Spleen (tissue), 7 donors: ENCODE results near the gene FAM83C.

Experiments
- POLR2AphosphoS5 ChIP-seq, 3 donors: sonication (generic); formaldehyde crosslinking; IDR thresholded peaks; one replicate each; pipeline ENCODE4 v1.5.1; 2017; ENCODE audit warnings: antibody characterized with exemption in 3 of 3
- TF ChIP-seq, protein P1 (sequence below), 11 experiments: fragments of 200-600 bp in 7 of 11; fragments of 450-650 bp in 4 of 11; sonication (generic) in 4 of 11; IDR thresholded peaks in 8 of 11; conservative IDR thresholded peaks in 3 of 11; 1 replicate in 7 of 11; 2 replicates in 4 of 11; pipeline versions ENCODE4 v1.4.0 to v1.8.0; 2016 to 2021; ENCODE audit warnings: antibody characterized with exemption in 11 of 11, inconsistent platforms in 4 of 11, mild to moderate bottlenecking in 1 of 11
- donor health status: DM: no; HTN: no; CAD: no; lungs with moderate emphysema.
- donor health status: DM: no; HTN: no; CAD: no.
- donor health status: DM: no; HTN: no; CAD: no.

GRCh38 chr20:35314816-35315631 lies 22.8 kb upstream of the FAM83C start:
- TF ChIP-seq, protein P1, sequence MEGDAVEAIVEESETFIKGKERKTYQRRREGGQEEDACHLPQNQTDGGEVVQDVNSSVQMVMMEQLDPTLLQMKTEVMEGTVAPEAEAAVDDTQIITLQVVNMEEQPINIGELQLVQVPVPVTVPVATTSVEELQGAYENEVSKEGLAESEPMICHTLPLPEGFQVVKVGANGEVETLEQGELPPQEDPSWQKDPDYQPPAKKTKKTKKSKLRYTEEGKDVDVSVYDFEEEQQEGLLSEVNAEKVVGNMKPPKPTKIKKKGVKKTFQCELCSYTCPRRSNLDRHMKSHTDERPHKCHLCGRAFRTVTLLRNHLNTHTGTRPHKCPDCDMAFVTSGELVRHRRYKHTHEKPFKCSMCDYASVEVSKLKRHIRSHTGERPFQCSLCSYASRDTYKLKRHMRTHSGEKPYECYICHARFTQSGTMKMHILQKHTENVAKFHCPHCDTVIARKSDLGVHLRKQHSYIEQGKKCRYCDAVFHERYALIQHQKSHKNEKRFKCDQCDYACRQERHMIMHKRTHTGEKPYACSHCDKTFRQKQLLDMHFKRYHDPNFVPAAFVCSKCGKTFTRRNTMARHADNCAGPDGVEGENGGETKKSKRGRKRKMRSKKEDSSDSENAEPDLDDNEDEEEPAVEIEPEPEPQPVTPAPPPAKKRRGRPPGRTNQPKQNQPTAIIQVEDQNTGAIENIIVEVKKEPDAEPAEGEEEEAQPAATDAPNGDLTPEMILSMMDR (IDR thresholded peaks at IDR 0.05 in 8 of 11, conservative IDR thresholded peaks at IDR 0.05 in 3 of 11): no peak
- no peak for TF ChIP-seq POLR2AphosphoS5 (IDR thresholded peaks at IDR 0.05)
